Stimulated activated CD8-positive, alpha-beta memory T cell treated with anti-CD3 and anti-CD28 coated beads, Interleukin-4, amount 100 ng/mL, for 48 hours (primary cell): Measurements from ENCODE around the gene PIK3C2B.
A peak's percentile ranks its signal among the peaks of the same experiment; 100 is the strongest.

Experiments
- DNase-seq: peaks from one replicate; pipeline ENCODE4 v3.0.0-alpha.2; 2020

The PIK3C2B gene

DNA sequence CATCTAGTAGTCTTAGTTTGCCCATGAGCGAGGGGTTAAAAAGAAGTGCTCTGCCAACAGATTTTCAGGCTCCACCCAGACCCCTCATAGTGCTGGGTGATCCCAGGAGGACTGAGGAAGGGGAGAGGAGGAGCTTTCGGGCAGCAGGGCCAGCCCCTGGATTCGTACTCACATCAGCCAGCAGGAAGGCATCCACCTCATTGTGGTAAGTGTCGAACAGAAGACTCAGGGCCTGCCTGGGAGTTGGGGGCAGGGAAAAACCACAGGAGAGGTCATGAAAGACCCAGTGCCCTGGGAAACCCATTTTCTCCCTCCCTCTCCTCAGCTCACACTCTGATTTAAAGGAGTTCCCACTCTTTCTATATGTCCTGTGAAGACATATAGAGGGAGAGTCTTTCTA is 34.9 kb downstream of the PIK3C2B start:
- no peak for DNase-seq

DNA sequence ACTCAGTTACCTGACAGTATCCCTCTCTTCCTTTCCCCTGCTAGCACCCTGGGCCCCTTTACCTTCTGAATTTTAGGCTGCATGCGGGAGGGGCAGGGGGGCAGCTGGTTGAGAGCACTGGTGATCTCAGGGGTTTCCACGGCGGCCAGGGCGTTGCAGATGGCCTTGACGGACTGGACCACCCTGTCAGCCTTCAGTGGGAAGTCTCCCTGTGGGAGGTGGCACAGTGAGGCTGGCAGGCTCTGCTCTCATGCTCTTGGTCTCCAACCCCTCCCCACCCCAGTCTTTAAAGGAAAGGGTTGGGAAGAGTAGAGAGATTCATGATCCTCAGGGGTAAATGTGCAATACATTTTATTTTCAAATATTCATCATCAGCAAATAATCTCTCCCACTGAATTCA is 36.9 kb downstream of the PIK3C2B start:
- DNase-seq, result no peak

DNA sequence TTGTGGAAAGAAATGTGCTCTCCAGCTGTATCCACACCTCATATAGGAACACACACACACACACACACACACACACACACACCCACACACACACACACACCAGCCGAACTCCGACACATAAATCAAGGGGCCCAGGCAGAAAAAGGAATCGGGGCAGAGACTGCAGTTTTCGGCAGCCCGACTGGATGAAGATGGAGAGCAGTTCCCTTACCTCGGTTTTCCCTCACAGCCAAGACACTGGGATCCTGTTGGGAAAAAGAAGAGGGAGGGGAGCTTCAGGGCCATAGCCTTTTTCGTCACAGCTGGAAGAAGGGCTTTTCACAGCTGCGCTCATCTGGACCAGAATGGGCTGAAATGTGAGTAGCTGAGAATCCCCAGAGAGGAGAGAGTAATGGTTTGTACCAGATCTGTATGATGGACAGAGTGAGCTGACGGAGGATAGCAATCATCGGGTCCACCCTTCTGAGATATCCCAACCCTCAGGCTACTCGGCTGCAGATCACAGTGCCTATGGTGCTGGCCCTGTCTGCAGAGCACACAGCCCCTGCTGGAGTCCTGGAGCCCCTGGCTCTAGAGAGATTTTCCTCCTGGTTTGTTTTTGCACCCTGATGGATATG is 37.7 kb downstream of the PIK3C2B start:
- DNase-seq, result no peak

DNA sequence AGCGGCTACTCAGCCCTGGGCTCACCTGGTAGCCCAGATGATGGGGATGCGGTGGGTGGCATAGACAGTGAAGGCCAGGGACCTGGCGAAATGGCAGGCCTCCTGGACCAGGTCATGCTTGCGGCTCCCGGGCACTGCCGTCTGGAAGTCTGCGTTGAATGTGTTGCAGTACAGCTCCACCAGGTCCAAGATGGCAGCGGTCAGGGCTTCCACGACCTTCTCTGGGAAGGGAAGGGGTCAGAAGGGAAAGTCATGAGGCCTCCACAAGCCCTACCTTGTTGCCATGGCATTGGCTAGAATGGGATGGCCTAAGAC is 38.8 kb downstream of the PIK3C2B start:
- no peak for DNase-seq

DNA sequence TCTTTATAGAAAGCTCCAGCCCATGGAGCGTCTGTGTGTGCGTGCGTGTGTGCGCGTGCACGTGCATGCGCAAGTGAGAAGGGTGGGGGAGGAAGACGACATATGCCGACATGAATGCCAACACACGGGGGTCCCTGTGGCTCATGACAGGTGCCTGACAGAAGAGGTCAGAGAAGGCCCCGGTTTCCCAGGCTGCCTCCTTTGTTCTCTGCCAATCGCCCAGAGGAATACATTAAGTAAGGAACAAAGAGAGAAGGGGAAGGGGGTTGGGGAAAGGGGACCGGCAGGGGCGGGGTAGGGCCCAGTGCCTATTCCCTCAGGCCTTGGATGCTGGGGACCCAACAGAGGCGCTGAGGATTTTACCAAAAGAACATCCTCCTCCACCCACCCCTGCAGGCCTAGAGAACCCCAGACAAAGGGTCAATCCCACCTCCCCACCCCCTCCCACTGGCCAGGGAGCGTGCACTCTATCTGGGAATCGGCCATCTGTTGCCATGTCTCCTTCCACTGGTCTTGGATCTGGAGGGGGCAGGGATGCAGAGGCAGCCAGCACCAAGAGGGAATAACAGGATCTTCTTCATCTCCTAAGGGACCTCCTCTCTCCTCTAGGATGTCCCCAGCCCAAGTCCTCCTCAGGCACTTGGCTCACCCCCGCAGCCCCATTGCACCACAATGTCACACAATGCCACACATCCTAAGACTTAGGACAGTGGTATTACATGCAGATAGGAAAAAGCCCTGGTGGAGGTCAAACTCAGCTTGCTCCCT is 39.4 kb downstream of the PIK3C2B start:
- no peak for DNase-seq

DNA sequence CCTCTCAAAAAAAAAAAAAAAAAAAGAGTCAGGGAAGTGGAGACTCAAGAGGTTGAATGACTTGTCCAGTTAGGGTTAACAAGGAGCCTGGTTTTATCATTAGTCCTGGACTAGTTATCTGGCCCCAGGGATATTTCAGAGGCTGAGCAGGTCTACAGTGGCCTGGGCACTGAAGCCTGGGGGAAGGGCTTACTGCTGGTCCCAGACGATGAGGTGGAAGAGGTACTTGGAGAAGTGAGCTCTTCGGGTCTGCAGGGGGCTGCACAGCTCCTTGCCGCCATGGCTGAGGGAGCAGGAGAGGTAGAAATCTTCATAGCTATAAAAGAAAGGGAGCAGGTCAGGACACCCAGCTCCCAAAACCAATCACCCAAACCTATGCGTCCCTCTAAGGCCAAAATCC is 40.1 kb downstream of the PIK3C2B start:
- DNase-seq, result no peak

DNA sequence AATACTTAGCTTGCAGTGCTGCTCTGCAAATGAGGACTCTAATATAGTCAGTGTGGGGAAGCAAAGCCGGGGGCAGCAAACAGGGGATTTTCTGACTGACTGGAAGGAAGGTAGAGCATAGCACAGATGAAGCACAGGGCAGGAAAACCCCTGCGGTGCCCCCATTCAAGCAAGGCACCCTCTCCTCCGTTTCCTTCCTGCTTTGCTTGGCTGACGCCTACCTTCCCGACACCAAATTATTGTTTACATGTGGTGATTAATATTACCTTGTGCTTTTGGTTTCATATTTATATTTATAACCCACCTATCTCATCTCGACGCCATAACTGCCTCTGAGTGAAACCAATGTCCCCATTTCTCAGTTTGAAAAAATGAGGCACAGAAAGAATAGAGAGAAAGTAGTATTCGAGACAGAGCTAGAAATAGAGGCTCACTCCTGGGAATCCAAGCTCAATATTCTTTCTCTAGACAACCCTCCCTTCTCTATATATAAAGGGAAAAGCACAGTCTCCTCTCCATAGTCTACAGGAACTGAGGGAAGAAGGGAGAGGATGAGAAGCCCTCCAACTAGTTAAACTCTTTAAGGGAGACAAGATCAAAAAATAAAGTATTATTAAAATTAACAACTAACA is 41.3 kb downstream of the PIK3C2B start:
- DNase-seq, result peak; percentile 73

DNA sequence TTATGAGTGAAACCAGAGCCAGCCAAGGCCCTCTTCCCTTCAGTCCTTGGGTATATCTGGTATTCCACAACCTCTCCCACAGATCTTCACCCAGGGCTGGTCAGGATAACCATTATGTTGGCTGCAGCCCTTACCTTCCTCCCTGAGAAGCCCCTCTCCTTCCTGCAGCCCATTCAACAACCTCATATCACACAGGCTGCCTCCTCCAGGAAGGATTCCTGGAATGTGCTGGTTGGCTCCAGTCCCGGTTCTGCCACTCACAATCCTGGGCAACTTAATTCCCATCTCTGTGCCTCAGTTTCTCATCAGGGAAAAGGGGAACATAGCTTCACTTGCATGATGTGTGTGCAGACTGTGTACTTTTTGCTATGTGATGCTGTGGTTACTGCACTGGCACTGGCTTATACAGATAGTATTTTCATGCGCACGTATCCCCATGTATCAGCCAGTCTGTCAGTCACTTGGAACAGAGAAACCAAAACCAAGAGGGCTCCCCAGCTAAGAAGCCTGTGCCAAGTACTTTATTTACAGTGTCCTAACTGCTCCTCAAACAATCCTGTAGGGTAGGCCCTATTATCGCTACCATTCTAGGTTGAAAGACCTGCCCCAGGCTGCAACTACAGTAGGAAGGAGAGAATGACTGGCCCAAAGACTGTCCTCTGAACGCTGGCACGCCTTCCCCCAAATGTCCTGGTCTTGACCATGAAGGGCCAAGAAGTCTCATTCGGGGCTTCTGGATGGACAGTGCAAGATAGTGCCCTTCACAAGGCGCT is 43.1 kb downstream of the PIK3C2B start:
- DNase-seq, result no peak

DNA sequence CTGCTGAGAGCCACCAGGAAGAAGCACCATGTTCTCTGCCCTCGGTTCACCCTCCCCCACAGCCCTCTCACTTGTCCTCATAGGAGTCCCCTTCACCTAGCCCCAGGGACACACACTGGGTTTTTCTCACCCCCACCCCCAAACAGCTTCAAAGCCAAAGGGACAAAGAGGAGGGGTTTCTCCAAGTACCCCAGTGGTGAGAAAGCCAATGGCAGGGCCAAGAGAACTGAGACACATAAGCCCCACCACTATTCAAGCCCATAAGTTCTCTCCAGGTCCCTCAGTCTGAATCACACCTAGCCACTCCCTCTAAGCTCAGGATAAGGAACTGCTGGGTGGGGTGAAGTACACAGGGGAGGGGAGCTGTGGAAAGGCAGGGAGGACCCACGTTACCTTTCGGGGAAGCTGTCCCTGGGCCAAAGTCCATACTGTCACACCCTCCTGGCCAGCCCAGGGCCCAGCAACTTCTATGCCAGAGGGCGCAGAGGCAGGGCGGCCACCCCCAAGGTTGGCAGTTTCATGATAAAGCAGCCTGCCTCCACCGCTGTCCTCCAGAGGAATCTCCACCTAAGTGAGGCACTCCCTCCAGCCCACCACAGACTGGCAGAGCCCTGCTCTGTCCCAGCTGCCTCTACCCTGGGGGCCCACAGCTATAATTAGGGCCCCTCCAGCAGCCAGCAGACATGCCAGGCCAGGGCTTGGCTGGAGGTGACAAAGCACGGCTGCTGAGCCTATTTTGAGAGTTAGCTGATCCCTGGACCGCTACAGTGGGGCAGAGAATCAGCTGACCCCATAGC is 43.9 kb downstream of the PIK3C2B start:
- no peak for DNase-seq

DNA sequence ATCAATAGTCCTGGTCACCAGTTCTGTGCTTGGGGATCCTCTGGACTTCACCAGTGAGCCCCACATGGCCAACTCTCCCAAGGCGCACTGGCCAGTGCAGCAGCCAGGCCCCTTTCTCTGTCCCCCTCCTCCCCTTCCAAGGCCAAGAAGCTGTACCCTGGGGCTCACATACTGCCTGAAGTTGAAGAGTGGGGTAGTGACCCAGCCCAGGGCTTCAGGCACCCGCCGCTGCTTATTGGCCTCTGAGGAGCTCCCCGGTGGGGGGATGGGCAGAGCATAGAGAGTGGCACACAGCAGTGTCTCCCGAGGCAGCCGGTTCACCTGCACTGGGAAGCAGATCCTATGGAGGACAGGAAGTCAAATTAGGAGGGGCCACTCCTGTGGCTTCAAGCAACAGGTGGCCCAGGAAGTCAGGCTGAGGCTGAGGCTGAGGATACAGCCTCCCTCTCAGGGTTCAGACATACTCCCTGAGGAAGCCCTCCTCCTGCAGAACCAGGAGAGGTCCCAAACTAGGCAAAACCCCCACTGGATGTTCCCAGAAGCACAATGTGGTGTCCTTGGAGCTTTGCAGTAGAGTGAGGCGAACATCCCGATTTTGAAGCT is 44.8 kb downstream of the PIK3C2B start:
- no peak for DNase-seq

DNA sequence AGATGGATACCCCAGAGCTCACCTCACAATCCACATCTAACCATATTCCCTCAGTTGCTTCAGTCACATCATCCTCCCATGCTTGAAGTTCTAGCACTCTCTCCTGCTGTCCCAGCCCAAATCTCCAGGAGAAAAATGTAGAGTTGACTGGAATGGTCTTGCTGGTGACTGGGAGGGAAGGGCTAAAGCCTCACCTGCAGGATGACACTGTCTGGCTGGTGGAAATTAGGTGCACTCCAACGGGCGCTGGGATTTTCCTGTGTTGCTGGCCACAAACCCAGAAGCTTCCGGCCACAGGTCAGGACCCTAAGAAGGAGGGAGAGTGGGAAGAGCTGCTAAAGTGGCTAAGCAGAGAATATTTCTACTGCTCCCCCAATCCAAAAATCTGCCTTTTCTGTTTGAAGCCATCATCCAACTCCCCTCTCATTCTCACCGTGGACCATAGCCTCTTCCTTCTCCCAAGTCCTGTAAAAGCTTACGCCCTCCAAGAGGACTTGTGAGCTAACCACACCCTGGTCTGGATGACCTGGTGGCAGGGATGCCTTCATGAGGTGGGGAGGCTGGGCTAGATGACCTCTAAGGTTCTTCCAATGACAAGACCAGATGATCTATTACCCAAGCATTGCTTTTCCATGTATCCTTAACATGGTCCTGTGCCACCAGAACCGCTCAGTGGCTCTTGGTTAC is 45.5 kb downstream of the PIK3C2B start:
- DNase-seq, result no peak

DNA sequence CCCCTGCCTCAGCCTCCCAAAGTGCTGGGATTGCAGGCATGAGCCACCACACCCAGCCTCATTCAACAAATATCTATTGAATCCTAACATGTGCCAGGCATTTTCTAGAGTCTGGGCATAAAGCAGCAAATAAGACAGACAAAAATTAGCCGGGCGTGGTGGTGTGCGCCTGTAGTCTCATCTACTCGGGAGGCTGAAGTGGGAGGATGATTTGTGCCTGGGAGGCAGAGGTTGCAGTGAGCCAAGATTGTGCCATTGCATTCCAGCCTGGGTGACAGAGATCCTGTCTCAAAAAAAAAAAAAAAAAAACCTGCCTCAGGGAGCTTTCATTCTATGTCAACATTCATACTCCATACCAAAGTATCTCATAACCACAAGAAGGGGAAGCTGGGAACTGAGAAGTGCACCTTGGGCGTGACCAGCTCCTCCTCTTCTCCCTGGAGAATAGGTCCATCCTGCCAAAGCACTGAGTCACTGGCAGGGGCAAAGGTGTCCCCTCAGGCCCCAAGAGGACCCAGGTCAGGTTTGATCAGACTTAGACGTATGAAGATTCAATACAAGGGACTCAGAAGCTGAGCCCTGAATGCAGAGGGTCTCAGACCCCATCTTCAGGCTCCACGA is 46.2 kb downstream of the PIK3C2B start:
- DNase-seq, result no peak

DNA sequence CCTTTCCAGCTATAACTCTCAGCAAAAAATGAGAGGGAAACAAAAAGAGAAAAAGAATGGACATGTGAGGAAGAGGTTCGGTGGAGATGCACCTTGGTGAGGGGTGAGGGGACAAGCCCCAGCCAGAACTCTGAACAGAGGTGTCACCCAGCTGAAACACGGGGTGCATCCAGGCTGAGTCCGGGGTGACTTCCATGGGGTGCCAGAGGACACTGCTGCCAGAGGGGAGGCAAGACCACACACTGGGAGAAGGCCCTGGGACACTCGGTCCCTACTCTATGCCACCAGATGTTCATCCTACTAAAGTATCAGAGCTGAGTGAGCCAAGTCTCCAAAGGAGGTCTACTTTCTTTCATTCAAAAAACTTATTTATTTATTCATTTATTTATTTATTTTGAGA is 46.9 kb downstream of the PIK3C2B start:
- DNase-seq, result no peak

DNA sequence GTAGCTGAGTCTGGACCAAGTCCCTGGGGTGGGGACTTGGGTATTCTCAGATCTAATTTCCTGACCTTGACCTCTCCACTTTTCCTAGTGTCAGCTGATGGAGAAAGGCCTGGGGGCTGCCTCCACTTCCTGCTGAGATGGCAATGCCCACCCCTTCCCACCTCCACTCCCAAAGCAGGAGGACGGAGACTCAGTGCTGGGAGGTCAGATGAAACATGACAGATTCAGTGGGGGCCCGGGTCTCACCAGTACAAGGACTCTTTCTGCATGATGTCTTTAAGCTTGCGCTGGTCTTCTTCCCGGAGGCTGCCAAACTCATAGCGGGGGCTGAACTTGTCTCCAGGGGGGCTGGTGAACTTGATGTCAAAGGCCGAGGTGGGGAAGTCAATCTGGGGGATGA is 47.4 kb downstream of the PIK3C2B start:
- no peak for DNase-seq

DNA sequence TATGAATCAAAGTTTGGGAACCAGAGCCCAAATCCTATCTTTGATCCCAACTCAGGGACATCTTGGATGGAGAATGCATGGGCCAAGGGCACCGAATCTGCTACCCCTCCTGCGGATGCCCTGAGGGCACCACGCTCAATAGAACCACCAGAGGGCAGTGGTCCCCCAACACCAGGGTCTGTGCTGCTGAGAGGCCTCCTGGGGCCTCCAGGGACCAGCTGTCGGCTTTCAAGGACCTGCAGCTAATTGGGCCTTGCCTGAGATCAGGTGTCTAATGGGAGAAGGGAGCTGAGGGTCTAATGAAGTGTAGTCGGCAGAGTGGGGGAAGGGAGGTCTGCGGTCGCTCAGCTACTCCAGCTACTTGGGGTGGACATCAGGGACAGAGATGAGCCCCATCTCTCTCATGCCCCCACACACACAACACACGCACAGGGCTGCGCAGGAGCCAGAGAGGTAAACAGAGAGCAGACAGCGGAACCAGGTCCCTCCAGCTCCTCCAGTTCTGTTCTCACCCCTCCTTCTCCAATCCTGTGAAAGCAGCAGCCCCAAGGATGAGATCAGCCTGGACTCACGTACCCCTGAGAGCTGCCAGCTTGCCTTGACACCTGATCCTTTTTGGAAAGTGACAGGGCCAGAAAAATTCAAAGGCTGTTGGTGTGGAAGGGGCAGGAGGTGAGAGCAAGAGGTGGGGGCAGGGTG is 48.0 kb downstream of the PIK3C2B start:
- peak; percentile 81 for DNase-seq

DNA sequence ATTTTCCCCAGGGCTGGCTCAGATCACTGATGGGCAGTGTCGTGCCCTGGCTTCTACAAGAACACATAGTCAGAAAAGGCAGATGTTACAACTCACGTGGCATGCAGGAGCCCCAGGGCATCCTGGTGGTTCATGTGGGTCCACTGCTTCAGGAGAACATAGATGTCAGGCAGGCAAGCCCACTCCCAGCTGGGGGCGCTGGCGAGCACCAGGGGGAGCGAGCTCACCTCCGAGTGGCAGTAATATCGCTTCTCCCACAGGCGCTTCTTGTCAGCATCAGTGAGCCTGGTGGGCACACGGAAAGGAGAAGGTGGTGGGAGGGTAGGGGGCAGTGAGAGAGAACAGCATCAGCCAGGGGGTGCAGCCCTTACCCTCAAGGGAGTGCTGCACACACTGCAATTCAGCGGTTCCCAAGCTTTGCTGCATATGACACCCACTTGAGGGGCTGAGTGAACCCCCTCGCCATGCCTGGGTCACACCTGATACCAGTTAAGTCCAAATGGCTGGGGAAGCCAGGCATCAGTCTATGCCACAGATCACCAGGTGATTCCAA is 48.7 kb downstream of the PIK3C2B start:
- DNase-seq, result peak; percentile 80
